Small intestine (tissue), 7 donors: ENCODE measurements around the gene VANGL1. TPM values are rescaled to one million over a fixed set of nuclear protein-coding genes. Genes with fewer than 3 reads are reported as not detected.
A peak's percentile ranks its signal among the peaks of the same experiment; 100 is the strongest.

ENCODE experiments used
- DNase-seq, 2 donors: peaks; one replicate each; pipeline versions ENCODE4 v3.0.0 to v3.0.0-alpha.2; 2013
- FAIRE-seq: peaks from 2 replicates; lab custom pipeline; 2012; peaks lifted over from hg19 to GRCh38; lab: Jason Lieb, UNC
- H3K27ac ChIP-seq, 3 donors: one replicate each; pipeline ENCODE4 v1.5.1; 2013; ENCODE audit warnings: low read length in 2 of 3, mild to moderate bottlenecking in 2 of 3, control low read depth in 1 of 3, inconsistent platforms in 1 of 3, low read depth in 1 of 3, moderate library complexity in 1 of 3
- H3K27me3 ChIP-seq, 3 donors: one replicate each; pipeline ENCODE4 v1.6.1; 2013; ENCODE audit warnings: low read length in 3 of 3, inconsistent platforms in 1 of 3; ENCODE audit not compliant: control insufficient read depth in 3 of 3, insufficient read depth in 3 of 3
- H3K36me3 ChIP-seq, 3 donors: one replicate each; pipeline ENCODE4 v1.6.1; 2013; ENCODE audit warnings: low read length in 3 of 3, inconsistent platforms in 1 of 3, low read depth in 1 of 3, mild to moderate bottlenecking in 1 of 3, moderate library complexity in 1 of 3; ENCODE audit not compliant: control insufficient read depth in 3 of 3, insufficient read depth in 2 of 3
- H3K4me1 ChIP-seq, 3 donors: one replicate each; pipeline ENCODE4 v1.6.1; 2013; ENCODE audit warnings: low read length in 2 of 3, inconsistent platforms in 1 of 3, low read depth in 1 of 3, mild to moderate bottlenecking in 1 of 3, moderate library complexity in 1 of 3; ENCODE audit not compliant: control insufficient read depth in 3 of 3, insufficient read depth in 2 of 3
- H3K4me3 ChIP-seq, 3 donors: one replicate each; pipeline ENCODE4 v1.5.1; 2013; ENCODE audit warnings: low read length in 3 of 3, control low read depth in 1 of 3, inconsistent platforms in 1 of 3, low read depth in 1 of 3, mild to moderate bottlenecking in 1 of 3, moderate library complexity in 1 of 3
- H3K9me3 ChIP-seq, 2 donors: one replicate each; pipeline ENCODE4 v1.6.1; 2013; ENCODE audit warnings: low read depth in 1 of 2, low read length in 1 of 2; ENCODE audit not compliant: control insufficient read depth in 2 of 2, insufficient read depth in 1 of 2
- WGBS, 3 donors: extraction: QIAGEN DNeasy Blood & Tissue Kit; methylation state at CpG; one replicate each; pipeline ENCODE4 v1.1.7; 2013; 5-methylcytosine and 5-hydroxymethylcytosine counted together
- polyA plus RNA-seq, 4 donors: library from polyadenylated mRNA; stranded (reverse) in 3 of 4; unstranded in 1 of 4; fragments of 200-250 nt in 3 of 4; fragments of 120-200 nt in 1 of 4; gene quantifications; one replicate each; pipeline versions ENCODE4 v1.2.1 to v1.2.3, GENCODE V29; 2013
- donor health status: healthy with polysubstance abuse.
- donor health status: control.
- donor health status: control.
- donor health status: Bipolar disorder and iron deficiency.
- donor health status: healthy.

The VANGL1 gene
- polyA plus RNA-seq, 4 donors: 0.54 to 7.4 (median 2.8) TPM

GRCh38 chr1:115672224-115673009 is 30.6 kb downstream of the VANGL1 start:
- Histone ChIP-seq H3K4me1 (peaks cover 0 to 12% (median 0%) of the 10 kb centered on the region in 3 donors), H3K27me3 (no peaks in the 10 kb centered on the region), H3K27ac (no peak overlapping the region), H3K36me3 (peaks cover 0 to 29% (median 0%) of the 10 kb centered on the region in 3 donors), H3K9me3 (peaks cover 0 to 8% of the 10 kb centered on the region in 2 donors), H3K4me3 (no peak overlapping the region)
- DNase-seq (no peak), FAIRE-seq (no peak)
- WGBS, 3 donors: 90 to 96% (median 93%) methylated on average over 13 of the region's 13 CpGs

DNA sequence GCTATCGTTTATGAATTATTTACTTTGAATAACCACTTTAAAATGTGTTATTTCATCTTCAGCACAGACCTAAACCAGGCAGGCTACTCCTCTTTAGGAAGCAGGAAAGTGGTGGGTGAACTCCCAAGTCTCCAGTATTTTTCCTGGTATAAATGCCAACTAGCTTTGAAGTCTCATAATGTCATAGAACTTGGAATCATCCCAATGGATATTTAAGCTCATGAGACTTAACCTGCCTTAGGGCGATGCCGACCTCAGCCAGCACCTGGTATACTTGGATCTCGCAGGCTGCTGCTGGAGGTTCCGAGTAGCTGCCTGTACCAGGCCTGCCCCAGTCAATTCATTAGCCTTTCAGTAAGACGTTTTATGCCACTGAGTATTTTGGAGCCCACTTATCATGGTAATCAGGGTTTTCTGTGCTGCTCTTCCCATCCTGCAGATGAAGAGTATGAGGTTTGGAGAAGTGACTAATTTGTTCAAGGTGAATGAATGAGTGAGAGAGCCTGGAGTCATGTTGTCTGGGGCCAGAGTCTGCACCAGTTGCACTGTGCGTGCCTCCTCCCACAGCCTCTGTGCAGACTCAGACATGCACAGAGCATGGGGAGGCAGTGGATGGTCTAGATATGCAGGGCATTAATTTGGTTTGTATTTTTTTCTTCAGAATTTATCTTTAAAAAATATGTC is 34.9 kb downstream of the VANGL1 start:
- 58 to 87% (median 73%) methylated on average over 7 of the region's 7 CpGs for WGBS, 3 donors
- peak in 1 of 2 donors; percentile 5 for DNase-seq
- Histone ChIP-seq H3K4me3 (no peak overlapping the region), H3K27ac (no peak overlapping the region), H3K4me1 (no peaks in the 10 kb centered on the region), H3K27me3 (no peaks in the 10 kb centered on the region), H3K36me3 (peaks cover 0 to 30% (median 0%) of the 10 kb centered on the region in 3 donors), H3K9me3 (no peaks in the 10 kb centered on the region)
- no peak for FAIRE-seq

DNA sequence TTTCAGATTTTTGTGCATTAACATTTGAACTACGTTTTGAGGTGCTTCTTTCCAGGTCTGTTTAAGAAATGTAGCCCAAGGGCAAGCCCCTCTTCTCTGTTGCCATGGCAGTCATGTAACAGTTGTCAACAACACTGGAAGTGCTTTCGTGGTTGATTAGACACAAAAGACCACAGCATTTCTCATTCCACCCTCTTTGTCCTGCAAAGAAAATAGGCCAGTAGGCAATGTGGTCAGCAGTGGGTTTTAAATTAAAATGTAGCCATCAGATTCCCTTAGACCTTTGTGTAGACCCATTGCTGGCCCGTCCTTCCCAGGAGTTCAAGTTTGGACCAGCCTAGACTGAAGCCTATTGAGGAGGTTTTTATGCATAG is 35.4 kb downstream of the VANGL1 start:
- Histone ChIP-seq H3K9me3 (no peaks in the 10 kb centered on the region), H3K4me3 (no peak overlapping the region), H3K4me1 (no peaks in the 10 kb centered on the region), H3K36me3 (peaks cover 0 to 29% (median 0%) of the 10 kb centered on the region in 3 donors), H3K27ac (no peak overlapping the region), H3K27me3 (no peaks in the 10 kb centered on the region)
- WGBS, 3 donors: 64 to 83% (median 71%) methylated on average over 3 of the region's 3 CpGs
- FAIRE-seq (no peak), DNase-seq (no peak)

DNA sequence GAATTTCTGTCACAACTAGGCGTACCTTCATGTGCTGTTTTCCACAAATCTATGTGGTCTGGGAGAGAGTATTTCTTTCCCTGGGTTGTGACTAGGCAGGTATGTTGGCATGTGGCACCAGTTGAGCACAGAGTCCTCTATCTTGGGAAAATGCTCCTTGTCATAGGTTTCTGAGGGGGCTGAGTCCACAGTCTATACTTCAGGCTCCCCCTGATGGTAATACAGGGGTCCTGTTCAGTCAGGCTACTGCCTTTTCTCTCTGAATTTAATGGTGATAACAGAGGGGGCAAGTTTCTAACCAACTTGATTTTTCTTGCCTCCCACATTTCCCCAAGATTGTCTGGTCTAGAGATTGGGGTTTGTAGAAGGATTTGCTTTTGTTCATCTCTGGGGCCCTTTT is 35.8 kb downstream of the VANGL1 start:
- Histone ChIP-seq H3K36me3 (peaks cover 0 to 31% (median 0%) of the 10 kb centered on the region in 3 donors), H3K9me3 (no peaks in the 10 kb centered on the region), H3K4me1 (no peaks in the 10 kb centered on the region), H3K27me3 (no peaks in the 10 kb centered on the region), H3K4me3 (no peak overlapping the region), H3K27ac (no peak overlapping the region)
- WGBS, 3 donors: 93 to 100% (median 96%) methylated on average over 1 of the region's 1 CpG
- DNase-seq (no peak), FAIRE-seq (no peak)

GRCh38 chr1:115678141-115678540 is 36.4 kb downstream of the VANGL1 start:
- no peak for FAIRE-seq
- H3K27me3 ChIP-seq: no peaks in the 10 kb centered on the region
- 77 to 87% (median 84%) methylated on average over 5 of the region's 5 CpGs for whole genome bisulfite sequencing, 3 donors
- no peaks in the 10 kb centered on the region for H3K9me3 ChIP-seq
- peaks cover 0 to 29% (median 0%) of the 10 kb centered on the region in 3 donors for H3K36me3 ChIP-seq
- DNase-seq: no peak
- H3K4me3 ChIP-seq: no peak overlapping the region
- peak overlapping the region in 1 of 3 donors; percentile 27 for H3K27ac ChIP-seq
- H3K4me1 ChIP-seq: no peaks in the 10 kb centered on the region

DNA sequence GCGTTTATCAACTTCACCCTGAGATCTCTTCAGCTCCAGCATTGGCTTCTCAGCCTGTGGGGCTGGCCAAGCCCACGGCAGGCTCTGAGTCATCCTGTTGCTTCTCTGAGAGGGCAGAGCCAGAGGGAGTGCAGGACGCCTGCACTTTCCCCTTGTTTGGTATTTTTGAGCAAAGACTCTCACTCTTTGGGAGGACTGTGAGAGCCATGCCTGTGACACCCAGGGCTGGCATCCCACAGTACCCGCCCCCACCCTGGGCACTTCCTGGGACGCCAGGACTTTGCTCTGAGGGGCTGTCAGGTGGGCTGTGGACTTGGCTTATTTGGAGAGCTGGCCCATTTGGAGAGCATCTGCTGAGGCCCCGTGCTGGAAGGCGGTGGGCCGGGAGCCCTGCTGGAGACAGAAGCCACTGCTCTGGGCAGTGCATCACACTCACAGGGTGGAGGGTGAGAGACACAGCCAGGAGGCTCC is 37.4 kb downstream of the VANGL1 start:
- Histone ChIP-seq H3K36me3 (peaks cover 0 to 28% (median 0%) of the 10 kb centered on the region in 3 donors), H3K9me3 (no peaks in the 10 kb centered on the region), H3K27me3 (no peaks in the 10 kb centered on the region), H3K4me1 (no peaks in the 10 kb centered on the region), H3K4me3 (no peak overlapping the region), H3K27ac (peak overlapping the region in 1 of 3 donors; percentile 5)
- no peak for DNase-seq
- no peak for FAIRE-seq
- WGBS, 3 donors: 61 to 85% (median 78%) methylated on average over 8 of the region's 8 CpGs

DNA sequence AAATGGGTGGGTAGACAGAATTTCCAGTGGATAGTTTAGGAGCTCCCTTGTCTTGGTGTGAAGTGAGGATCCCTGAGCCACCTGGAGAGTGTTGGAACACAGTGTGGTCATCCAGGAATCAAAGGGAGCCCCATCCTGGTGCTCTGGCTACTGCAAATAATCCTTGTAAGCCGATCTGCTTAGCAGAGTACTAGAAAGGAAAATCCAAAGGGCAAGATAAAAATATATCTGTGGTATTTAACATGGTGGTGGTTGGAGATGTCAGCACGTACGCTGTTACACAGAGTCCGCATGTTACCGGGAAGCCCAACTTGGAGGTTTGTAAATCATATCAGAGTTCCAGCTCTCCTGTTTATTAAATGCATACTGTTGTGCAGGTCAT is 39.0 kb downstream of the VANGL1 start:
- no peak for DNase-seq
- Histone ChIP-seq H3K4me3 (no peak overlapping the region), H3K9me3 (no peaks in the 10 kb centered on the region), H3K36me3 (peaks cover 0 to 39% (median 4%) of the 10 kb centered on the region in 3 donors), H3K4me1 (no peaks in the 10 kb centered on the region), H3K27me3 (no peaks in the 10 kb centered on the region), H3K27ac (no peak overlapping the region)
- 92 to 95% (median 95%) methylated on average over 5 of the region's 5 CpGs for WGBS, 3 donors
- no peak for FAIRE-seq

DNA sequence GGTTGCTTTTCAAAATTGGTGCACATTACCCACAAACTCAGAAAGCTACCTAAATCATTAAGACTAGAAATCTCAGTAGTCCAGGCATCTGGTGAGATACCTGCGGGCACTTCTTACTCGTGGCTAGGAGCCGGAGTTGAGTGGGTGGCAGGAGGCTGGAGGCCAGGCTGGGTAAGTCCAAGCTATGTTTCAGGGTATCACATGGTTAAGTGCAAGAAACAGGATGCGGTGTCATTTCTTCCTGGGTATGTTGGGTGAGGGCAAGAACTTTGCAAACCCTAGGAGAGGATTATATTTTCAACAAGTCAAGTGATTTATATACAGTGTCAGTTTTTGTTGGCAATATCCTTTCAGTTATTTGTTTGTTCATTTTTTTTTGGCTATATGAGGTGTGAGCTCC is 41.0 kb downstream of the VANGL1 start:
- Histone ChIP-seq H3K9me3 (no peaks in the 10 kb centered on the region), H3K36me3 (peaks cover 0 to 39% (median 4%) of the 10 kb centered on the region in 3 donors), H3K27me3 (no peaks in the 10 kb centered on the region), H3K4me3 (no peak overlapping the region), H3K27ac (no peak overlapping the region), H3K4me1 (no peaks in the 10 kb centered on the region)
- FAIRE-seq: no peak
- WGBS, 3 donors: 89 to 94% (median 92%) methylated on average over 4 of the region's 4 CpGs
- no peak for DNase-seq
